HepG2 (cell line): ENCODE measurements around the gene DPH1. TPM values are rescaled to one million over a fixed set of nuclear protein-coding genes. Genes with fewer than 3 reads are reported as not detected.

Source experiments
- ATAC-seq: fragments of 200-7000 bp; cut with Tn5 transposase; 3 replicates; pipeline ENCODE4 v1.9.1; 2020; ENCODE audit warnings: mild to moderate bottlenecking, moderate library complexity
- BruUV-seq: library from RNA; stranded (reverse); fragments of 400-500 nt; replicated peaks from 2 replicates; lab custom pipeline; 2021; lab: Mats Ljungman, UMichigan
- CTCF ChIA-PET: fragments of 300-600 bp; formaldehyde crosslinking; extraction: SDS; loops from one replicate; lab custom pipeline; 2021; ENCODE audit warnings: low total read pairs, inconsistent platforms, low intra/inter-chr PET ratio; lab: Yijun Ruan, JAX
- POLR2A ChIA-PET: fragments of 350-600 bp; sonication (Branson Sonifier 250); formaldehyde crosslinking; loops from one replicate; lab custom pipeline; 2020; ENCODE audit warnings: antibody characterized with exemption, inconsistent platforms; lab: Yijun Ruan, JAX
- DNase-seq: peaks from one replicate; pipeline ENCODE4 v3.0.0-alpha.2; 2015; ENCODE audit warnings: low spot score
- FAIRE-seq: peaks from 3 replicates; lab custom pipeline; 2011; peaks lifted over from hg19 to GRCh38; lab: Jason Lieb, UNC
- H2AFZ ChIP-seq: one replicate; pipeline ENCODE4 v1.6.1; 2011; ENCODE audit warnings: low read length, inconsistent platforms
- H3K27ac ChIP-seq: fragments of 300-600 bp; 3 replicates; pipeline ENCODE4 v1.8.0; 2011; ENCODE audit warnings: mixed run types, mild to moderate bottlenecking, mixed read lengths, low read length, inconsistent platforms; ENCODE audit not compliant: insufficient read depth; ENCODE audit errors: extremely low read length
- H3K27me3 ChIP-seq, 2 experiments: fragments of 200-600 bp in 1 of 2; 2 replicates in 1 of 2; 3 replicates in 1 of 2; pipeline versions ENCODE4 v1.6.0 to v1.8.0; 2011; ENCODE audit warnings: low read length in 2 of 2, mild to moderate bottlenecking in 2 of 2, moderate library complexity in 2 of 2, inconsistent platforms in 1 of 2; ENCODE audit not compliant: insufficient read depth in 2 of 2, control insufficient read depth in 1 of 2
- H3K36me3 ChIP-seq, 2 experiments: fragments of 200-600 bp in 1 of 2; replicated peaks in 1 of 2; 2 replicates in 1 of 2; 3 replicates in 1 of 2; pipeline versions ENCODE4 v1.5.1 to v1.8.0; 2011; ENCODE audit warnings: low read length in 2 of 2, inconsistent platforms in 1 of 2; ENCODE audit not compliant: insufficient read depth in 2 of 2, control insufficient read depth in 1 of 2
- H3K4me1 ChIP-seq: 2 replicates; pipeline ENCODE4 v1.5.1; 2012; ENCODE audit warnings: low read length, inconsistent platforms; ENCODE audit not compliant: insufficient read depth
- H3K4me2 ChIP-seq: 2 replicates; pipeline ENCODE4 v1.6.0; 2011; ENCODE audit warnings: low read depth, low read length, inconsistent platforms
- H3K4me3 ChIP-seq, 3 experiments: fragments of 200-600 bp in 1 of 3; sonication (generic), shearing (Covaris generic) in 1 of 3; replicated peaks in 1 of 3; 2 replicates each; pipeline ENCODE4 v1.5.1; 2011 to 2016; ENCODE audit warnings: low read length in 3 of 3, inconsistent platforms in 2 of 3, low read depth in 2 of 3, mild to moderate bottlenecking in 2 of 3, control low read depth in 1 of 3, mixed read lengths in 1 of 3; ENCODE audit not compliant: insufficient read depth in 1 of 3
- H3K79me2 ChIP-seq: one replicate; pipeline ENCODE4 v1.6.1; 2011; ENCODE audit warnings: low read length, inconsistent platforms; ENCODE audit not compliant: insufficient read depth
- H3K9ac ChIP-seq: 2 replicates; pipeline ENCODE4 v1.6.0; 2011; ENCODE audit warnings: mild to moderate bottlenecking, low read depth, low read length, inconsistent platforms; ENCODE audit not compliant: insufficient read depth
- H3K9me3 ChIP-seq: 2 replicates; pipeline ENCODE4 v1.5.1; 2012; ENCODE audit warnings: mild to moderate bottlenecking, low read length
- H4K20me1 ChIP-seq: 2 replicates; pipeline ENCODE4 v1.6.0; 2011; ENCODE audit warnings: inconsistent platforms, mild to moderate bottlenecking, low read length, moderate library complexity; ENCODE audit not compliant: insufficient read depth
- LCORL ChIP-seq, 2 experiments: fragments of 450-650 bp in 1 of 2; sonication (generic) in 1 of 2; formaldehyde crosslinking in 1 of 2; IDR thresholded peaks; 2 replicates each; pipeline versions ENCODE4 v1.5.0 to v1.6.1; 2017 to 2020; ENCODE audit warnings: antibody characterized with exemption in 1 of 2, missing genetic modification reagents in 1 of 2
- MTA1 ChIP-seq: sonication (generic); formaldehyde crosslinking; IDR thresholded peaks from 2 replicates; pipeline ENCODE4 v1.4.0; 2020; ENCODE audit warnings: missing genetic modification reagents, mild to moderate bottlenecking, borderline replicate concordance
- MZF1 ChIP-seq: sonication (generic); formaldehyde crosslinking; IDR thresholded peaks from 2 replicates; pipeline ENCODE4 v1.8.1; 2023; ENCODE audit warnings: mild to moderate bottlenecking, missing genetic modification reagents, borderline replicate concordance
- ZSCAN20 ChIP-seq: sonication (generic); formaldehyde crosslinking; IDR thresholded peaks from 2 replicates; pipeline ENCODE4 v1.4.0; 2020; ENCODE audit warnings: missing genetic modification reagents, mild to moderate bottlenecking, borderline replicate concordance
- WGBS: methylation state at CpG from one replicate; pipeline ENCODE4 v1.1.6; 2017; ENCODE audit warnings: low lambda C conversion rate; 5-methylcytosine and 5-hydroxymethylcytosine counted together
- in situ Hi-C: cut with HindIII; loops from 2 replicates; pipeline ENCODE4 v1.10.0; 2017; ENCODE audit warnings: low pct_unique_long_range_greater_than_20kb; ENCODE audit not compliant: extremely low pct_ligation_motif_present
- intact Hi-C: fragments of 100-400 bp; cut with micrococcal nuclease; formaldehyde crosslinking; loops from one replicate; pipeline ENCODE4 v1.10.0; 2022; ENCODE audit not compliant: unreplicated experiment
- polyA plus RNA-seq, 8 experiments: library from polyadenylated mRNA; depleted of rRNA in 3 of 8; stranded (reverse) in 7 of 8; unstranded in 1 of 8; fragments of >200 nt; fragmentation: Illumina TruSeq in 4 of 8; extraction: Trizol in 4 of 8; gene quantifications; 2 replicates each; pipeline versions ENCODE4 v1.2.1 to v1.2.3, GENCODE V29; 2011 to 2016; ENCODE audit warnings: low read depth in 4 of 8, missing spikeins in 1 of 8, mixed read lengths in 1 of 8; ENCODE audit not compliant: insufficient read depth in 1 of 8
- total RNA-seq, 5 experiments: library from RNA; depleted of rRNA; stranded (reverse); fragments of >200 nt; fragmentation: Illumina TruSeq; extraction: Trizol; gene quantifications; 2 replicates each; pipeline ENCODE4 v1.2.3, GENCODE V29; 2016; ENCODE audit warnings: low read depth in 1 of 5
- TF ChIP-seq, protein P1 (sequence below): sonication (generic); formaldehyde crosslinking; IDR thresholded peaks from 2 replicates; pipeline ENCODE4 v1.4.0; 2020; ENCODE audit warnings: missing genetic modification reagents, borderline replicate concordance
- TF ChIP-seq, protein P2 (sequence below): sonication (generic); formaldehyde crosslinking; IDR thresholded peaks from 2 replicates; pipeline ENCODE4 v1.5.1; 2020; ENCODE audit warnings: missing genetic modification reagents, mild to moderate bottlenecking, borderline replicate concordance

Gene DPH1
- total and polyA plus RNA-seq, 2 of the 13 experiments (the other 11 are each of a cell fraction or from before 2014, with no cell fraction given): 25.3 to 42.8 TPM

DNA sequence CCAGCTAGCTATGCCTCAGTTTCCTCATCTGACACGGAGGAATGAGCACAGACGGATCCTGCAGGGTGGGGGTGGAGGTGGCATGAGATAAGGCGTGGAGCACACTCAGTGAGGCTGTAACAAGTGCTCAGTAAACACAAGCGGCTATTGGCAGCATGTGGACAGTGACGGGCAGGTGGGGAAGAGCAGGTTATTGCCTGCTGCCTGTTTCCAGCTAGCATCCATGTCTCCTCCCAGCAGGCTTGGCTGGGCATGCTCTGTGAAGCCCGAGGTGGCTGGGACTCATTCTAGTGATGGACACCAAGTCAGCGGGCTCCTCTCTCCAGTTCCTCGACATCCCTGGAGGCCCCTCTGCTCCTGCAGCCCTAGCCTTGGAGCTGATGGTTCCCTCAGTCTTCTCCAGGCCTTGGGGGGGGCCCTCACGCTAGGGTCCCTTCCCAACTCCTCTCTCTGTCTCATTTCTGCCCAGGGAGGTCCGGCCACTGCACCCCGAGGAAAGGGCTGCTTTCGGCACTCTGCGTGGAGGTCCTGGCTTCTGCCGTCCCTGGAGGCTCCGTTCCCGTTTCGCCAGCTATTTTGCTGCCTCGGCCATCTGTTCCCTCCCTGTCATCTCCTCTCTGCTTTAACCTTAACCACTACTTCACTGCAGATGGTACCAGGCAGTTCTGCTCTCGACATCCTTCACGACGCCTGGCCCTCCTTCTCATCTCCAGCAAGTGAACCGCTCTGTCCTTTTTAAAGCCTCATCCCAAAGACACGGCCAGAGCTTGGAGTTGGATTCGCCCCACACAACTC lies 11.0 kb upstream of the DPH1 start:
- H4K20me1 ChIP-seq: no peaks in the 10 kb centered on the region
- ATAC-seq (no peak), DNase-seq (no peak), FAIRE-seq (no peak)
- H3K9ac ChIP-seq: no peak overlapping the region
- no peak overlapping the region for H3K4me3 ChIP-seq
- H2AFZ ChIP-seq: no peak overlapping the region
- no peak overlapping the region for H3K4me2 ChIP-seq
- peaks cover 8 to 55% of the 10 kb centered on the region in 2 experiments for H3K27me3 ChIP-seq
- H3K4me1 ChIP-seq: 0 out of 2 replicates have a peak, but pooled peaks cover 2% of the 10 kb centered on the region
- no peak overlapping the region for H3K27ac ChIP-seq
- H3K9me3 ChIP-seq: no peaks in the 10 kb centered on the region
- ChIA-PET POLR2A (no interaction called here), CTCF (no interaction called here)
- intact Hi-C loops: no loop called here
- no TSS peak for BruUV-seq
- H3K79me2 ChIP-seq: no peaks in the 10 kb centered on the region
- 45% methylated on average over 20 of the region's 24 CpGs for WGBS
- in situ Hi-C loops: no loop called here
- TF ChIP-seq, protein P1, sequence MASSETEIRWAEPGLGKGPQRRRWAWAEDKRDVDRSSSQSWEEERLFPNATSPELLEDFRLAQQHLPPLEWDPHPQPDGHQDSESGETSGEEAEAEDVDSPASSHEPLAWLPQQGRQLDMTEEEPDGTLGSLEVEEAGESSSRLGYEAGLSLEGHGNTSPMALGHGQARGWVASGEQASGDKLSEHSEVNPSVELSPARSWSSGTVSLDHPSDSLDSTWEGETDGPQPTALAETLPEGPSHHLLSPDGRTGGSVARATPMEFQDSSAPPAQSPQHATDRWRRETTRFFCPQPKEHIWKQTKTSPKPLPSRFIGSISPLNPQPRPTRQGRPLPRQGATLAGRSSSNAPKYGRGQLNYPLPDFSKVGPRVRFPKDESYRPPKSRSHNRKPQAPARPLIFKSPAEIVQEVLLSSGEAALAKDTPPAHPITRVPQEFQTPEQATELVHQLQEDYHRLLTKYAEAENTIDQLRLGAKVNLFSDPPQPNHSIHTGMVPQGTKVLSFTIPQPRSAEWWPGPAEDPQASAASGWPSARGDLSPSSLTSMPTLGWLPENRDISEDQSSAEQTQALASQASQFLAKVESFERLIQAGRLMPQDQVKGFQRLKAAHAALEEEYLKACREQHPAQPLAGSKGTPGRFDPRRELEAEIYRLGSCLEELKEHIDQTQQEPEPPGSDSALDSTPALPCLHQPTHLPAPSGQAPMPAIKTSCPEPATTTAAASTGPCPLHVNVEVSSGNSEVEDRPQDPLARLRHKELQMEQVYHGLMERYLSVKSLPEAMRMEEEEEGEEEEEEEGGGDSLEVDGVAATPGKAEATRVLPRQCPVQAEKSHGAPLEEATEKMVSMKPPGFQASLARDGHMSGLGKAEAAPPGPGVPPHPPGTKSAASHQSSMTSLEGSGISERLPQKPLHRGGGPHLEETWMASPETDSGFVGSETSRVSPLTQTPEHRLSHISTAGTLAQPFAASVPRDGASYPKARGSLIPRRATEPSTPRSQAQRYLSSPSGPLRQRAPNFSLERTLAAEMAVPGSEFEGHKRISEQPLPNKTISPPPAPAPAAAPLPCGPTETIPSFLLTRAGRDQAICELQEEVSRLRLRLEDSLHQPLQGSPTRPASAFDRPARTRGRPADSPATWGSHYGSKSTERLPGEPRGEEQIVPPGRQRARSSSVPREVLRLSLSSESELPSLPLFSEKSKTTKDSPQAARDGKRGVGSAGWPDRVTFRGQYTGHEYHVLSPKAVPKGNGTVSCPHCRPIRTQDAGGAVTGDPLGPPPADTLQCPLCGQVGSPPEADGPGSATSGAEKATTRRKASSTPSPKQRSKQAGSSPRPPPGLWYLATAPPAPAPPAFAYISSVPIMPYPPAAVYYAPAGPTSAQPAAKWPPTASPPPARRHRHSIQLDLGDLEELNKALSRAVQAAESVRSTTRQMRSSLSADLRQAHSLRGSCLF (CRISPR knock-in tag): no peak
- TF ChIP-seq MZF1 (no peak), ZSCAN20 (CRISPR knock-in tag) (no peak), LCORL (IDR thresholded peaks at IDR 0.05) (no peak), LCORL (CRISPR knock-in tag; IDR thresholded peaks at IDR 0.05) (no peak), MTA1 (CRISPR knock-in tag) (no peak)
- TF ChIP-seq, protein P2, sequence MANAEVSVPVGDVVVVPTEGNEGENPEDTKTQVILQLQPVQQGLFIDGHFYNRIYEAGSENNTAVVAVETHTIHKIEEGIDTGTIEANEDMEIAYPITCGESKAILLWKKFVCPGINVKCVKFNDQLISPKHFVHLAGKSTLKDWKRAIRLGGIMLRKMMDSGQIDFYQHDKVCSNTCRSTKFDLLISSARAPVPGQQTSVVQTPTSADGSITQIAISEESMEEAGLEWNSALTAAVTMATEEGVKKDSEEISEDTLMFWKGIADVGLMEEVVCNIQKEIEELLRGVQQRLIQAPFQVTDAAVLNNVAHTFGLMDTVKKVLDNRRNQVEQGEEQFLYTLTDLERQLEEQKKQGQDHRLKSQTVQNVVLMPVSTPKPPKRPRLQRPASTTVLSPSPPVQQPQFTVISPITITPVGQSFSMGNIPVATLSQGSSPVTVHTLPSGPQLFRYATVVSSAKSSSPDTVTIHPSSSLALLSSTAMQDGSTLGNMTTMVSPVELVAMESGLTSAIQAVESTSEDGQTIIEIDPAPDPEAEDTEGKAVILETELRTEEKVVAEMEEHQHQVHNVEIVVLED (CRISPR knock-in tag): no peak
- TF ChIP-seq, all 625 proteins: peak for 0
- H3K36me3 ChIP-seq: no peaks in the 10 kb centered on the region
